ENCODE data around the gene ICA1.
A peak's percentile ranks its signal among the peaks of the same experiment; 100 is the strongest.

The ICA1 gene

GRCh38 chr7:8221101-8221495 is 40.9 kb downstream of the ICA1 start:
- Histone ChIP-seq H3K27ac (no peak overlapping the region), H3K9ac (ENCODE audit: insufficient read length) (no peak overlapping the region), H3K4me3 (no peak overlapping the region), H3K36me3 (ENCODE audit: insufficient read depth, low read length) (no peaks in the 10 kb centered on the region), H3K9me3 (ENCODE audit: low read depth, low read length) (no peaks in the 10 kb centered on the region)
- TF ChIP-seq FOXP2 (optimal IDR thresholded peaks at IDR 0.05; ENCODE audit: control extremely low read depth, extremely low read length, insufficient read depth) = no peak
- DNase-seq (ENCODE audit: low read depth, low spot score) = no peak

GRCh38 chr7:8220376-8221100 is 41.4 kb downstream of the ICA1 start:
- Histone ChIP-seq H3K27ac (no peak overlapping the region), H3K9ac (ENCODE audit: insufficient read length) (no peak overlapping the region), H3K4me3 (no peak overlapping the region), H3K9me3 (ENCODE audit: low read depth, low read length) (no peaks in the 10 kb centered on the region), H3K36me3 (ENCODE audit: insufficient read depth, low read length) (no peaks in the 10 kb centered on the region)
- TF ChIP-seq FOXP2 (optimal IDR thresholded peaks at IDR 0.05; ENCODE audit: control extremely low read depth, extremely low read length, insufficient read depth) (no peak), POLR2AphosphoS5 (IDR thresholded peaks at IDR 0.05; ENCODE audit: borderline replicate concordance, low read depth, low read length) (no peak), EZH2 (IDR thresholded peaks at IDR 0.05) (no peak)
- DNase-seq (ENCODE audit: low read depth, low spot score) = no peak

- TF ChIP-seq FOXP2 (optimal IDR thresholded peaks at IDR 0.05; ENCODE audit: control extremely low read depth, extremely low read length, insufficient read depth) (no peak), POLR2AphosphoS5 (IDR thresholded peaks at IDR 0.05; ENCODE audit: borderline replicate concordance, low read depth, low read length) (no peak), EZH2 (IDR thresholded peaks at IDR 0.05) (no peak)
- DNase-seq (ENCODE audit: low read depth, low spot score) = peak; percentile 70
- Histone ChIP-seq H3K4me3 (no peak overlapping the region), H3K9ac (ENCODE audit: insufficient read length) (no peak overlapping the region), H3K36me3 (ENCODE audit: insufficient read depth, low read length) (no peaks in the 10 kb centered on the region), H3K27ac (no peak overlapping the region), H3K9me3 (ENCODE audit: low read depth, low read length) (no peaks in the 10 kb centered on the region)
Measured at GRCh38 chr7:8217200-8218068, 44.5 kb downstream of the ICA1 start.

GRCh38 chr7:8216334-8216690 is 45.7 kb downstream of the ICA1 start:
- no peak for TF ChIP-seq FOXP2 (optimal IDR thresholded peaks at IDR 0.05; ENCODE audit: control extremely low read depth, extremely low read length, insufficient read depth)
- TF ChIP-seq EZH2 (IDR thresholded peaks at IDR 0.05) = no peak
- TF ChIP-seq POLR2AphosphoS5 (IDR thresholded peaks at IDR 0.05; ENCODE audit: borderline replicate concordance, low read depth, low read length) = no peak
- no peak for DNase-seq (ENCODE audit: low read depth, low spot score)
- Histone ChIP-seq H3K9me3 (ENCODE audit: low read depth, low read length) (no peaks in the 10 kb centered on the region), H3K4me3 (no peak overlapping the region), H3K27ac (no peak overlapping the region), H3K36me3 (ENCODE audit: insufficient read depth, low read length) (no peaks in the 10 kb centered on the region), H3K9ac (ENCODE audit: insufficient read length) (no peak overlapping the region)

GRCh38 chr7:8215648-8216333 is 46.2 kb downstream of the ICA1 start:
- Histone ChIP-seq H3K9ac (ENCODE audit: insufficient read length) (no peak overlapping the region), H3K9me3 (ENCODE audit: low read depth, low read length) (no peaks in the 10 kb centered on the region), H3K4me3 (no peak overlapping the region), H3K36me3 (ENCODE audit: insufficient read depth, low read length) (no peaks in the 10 kb centered on the region), H3K27ac (no peak overlapping the region)
- DNase-seq (ENCODE audit: low read depth, low spot score) = no peak
- TF ChIP-seq POLR2AphosphoS5 (IDR thresholded peaks at IDR 0.05; ENCODE audit: borderline replicate concordance, low read depth, low read length) = no peak
- no peak for TF ChIP-seq FOXP2 (optimal IDR thresholded peaks at IDR 0.05; ENCODE audit: control extremely low read depth, extremely low read length, insufficient read depth)

- Histone ChIP-seq H3K27ac (no peak overlapping the region), H3K36me3 (ENCODE audit: insufficient read depth, low read length) (no peaks in the 10 kb centered on the region), H3K9ac (ENCODE audit: insufficient read length) (no peak overlapping the region), H3K9me3 (ENCODE audit: low read depth, low read length) (no peaks in the 10 kb centered on the region), H3K4me3 (no peak overlapping the region)
- no peak for DNase-seq (ENCODE audit: low read depth, low spot score)
- TF ChIP-seq FOXP2 (optimal IDR thresholded peaks at IDR 0.05; ENCODE audit: control extremely low read depth, extremely low read length, insufficient read depth) (no peak), EZH2 (IDR thresholded peaks at IDR 0.05) (no peak), POLR2AphosphoS5 (IDR thresholded peaks at IDR 0.05; ENCODE audit: borderline replicate concordance, low read depth, low read length) (no peak)
Measured at GRCh38 chr7:8214244-8214824, 47.6 kb downstream of the ICA1 start.

GRCh38 chr7:8213381-8213780 is 48.6 kb downstream of the ICA1 start:
- DNase-seq (ENCODE audit: low read depth, low spot score) = no peak

GRCh38 chr7:8212638-8213037 is 49.3 kb downstream of the ICA1 start:
- TF ChIP-seq POLR2AphosphoS5 (IDR thresholded peaks at IDR 0.05; ENCODE audit: borderline replicate concordance, low read depth, low read length) (no peak), FOXP2 (optimal IDR thresholded peaks at IDR 0.05; ENCODE audit: control extremely low read depth, extremely low read length, insufficient read depth) (no peak), EZH2 (IDR thresholded peaks at IDR 0.05) (no peak)
- no peak for DNase-seq (ENCODE audit: low read depth, low spot score)
- Histone ChIP-seq H3K9ac (ENCODE audit: insufficient read length) (no peak overlapping the region), H3K9me3 (ENCODE audit: low read depth, low read length) (no peaks in the 10 kb centered on the region), H3K27ac (no peak overlapping the region), H3K4me3 (no peak overlapping the region), H3K36me3 (ENCODE audit: insufficient read depth, low read length) (no peaks in the 10 kb centered on the region)

More at GRCh38 chr7:8213381-8213780, 48.6 kb downstream of the ICA1 start:
- no peak overlapping the region for H3K27ac ChIP-seq
- no peaks in the 10 kb centered on the region for H3K36me3 ChIP-seq (ENCODE audit: insufficient read depth, low read length)
- TF ChIP-seq EZH2 (IDR thresholded peaks at IDR 0.05) (no peak), POLR2AphosphoS5 (IDR thresholded peaks at IDR 0.05; ENCODE audit: borderline replicate concordance, low read depth, low read length) (no peak), FOXP2 (optimal IDR thresholded peaks at IDR 0.05; ENCODE audit: control extremely low read depth, extremely low read length, insufficient read depth) (no peak)
- H3K9me3 ChIP-seq (ENCODE audit: low read depth, low read length) = no peaks in the 10 kb centered on the region
- no peak overlapping the region for H3K9ac ChIP-seq (ENCODE audit: insufficient read length)
- H3K4me3 ChIP-seq = no peak overlapping the region

Measured in SK-N-MC (cell line).